NCI-H524 treated with DMSO at 0.1 percent for 48 hours (cell line): ENCODE results near the gene TXNIP.
A peak's percentile ranks its signal among the peaks of the same experiment; 100 is the strongest.
"Not testable (repeated sequence)": the region's sequence is repeated elsewhere in the genome, so short reads cannot be mapped to it uniquely, and the experiment has no call there.

Experiments used
- DNase-seq: peaks from one replicate; lab custom pipeline; 2025; lab: John Stamatoyannopoulos, UW

Gene TXNIP

DNA sequence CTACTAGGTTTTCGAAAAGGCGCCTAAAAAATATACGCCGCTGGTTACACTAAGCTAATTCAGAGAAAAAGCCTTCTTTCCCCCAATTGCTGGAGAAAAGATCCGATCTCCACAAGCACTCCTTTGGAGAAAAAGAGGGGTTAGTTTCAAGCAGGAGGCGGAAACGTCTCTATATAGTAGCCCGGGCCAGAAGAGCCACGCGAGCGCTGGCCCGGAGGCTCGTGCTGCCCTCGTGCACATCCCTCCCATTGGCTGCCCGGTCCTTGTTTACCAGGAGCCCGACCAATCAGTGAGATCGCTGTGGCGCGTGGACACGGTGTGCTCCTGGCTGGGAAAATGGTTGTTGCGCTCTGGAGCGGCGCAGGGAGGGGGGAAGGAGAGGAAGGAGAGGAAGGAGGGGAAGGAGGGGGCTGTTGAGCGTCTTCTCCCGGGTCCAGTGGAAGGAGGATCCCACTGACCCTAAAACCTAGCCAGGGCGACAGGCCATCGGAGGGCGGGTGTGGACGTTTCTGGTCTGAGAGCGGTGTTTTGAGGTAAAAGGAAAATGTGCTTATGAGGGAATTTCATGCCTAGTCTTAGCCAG, at the start of gene TXNIP:
TSS of gene TXNIP (minus strand) at position 147 of the 583 bp plus-strand sequence. CDS start 313 bp downstream, outside the sequence.
- DNase-seq: peak; percentile 95

DNA sequence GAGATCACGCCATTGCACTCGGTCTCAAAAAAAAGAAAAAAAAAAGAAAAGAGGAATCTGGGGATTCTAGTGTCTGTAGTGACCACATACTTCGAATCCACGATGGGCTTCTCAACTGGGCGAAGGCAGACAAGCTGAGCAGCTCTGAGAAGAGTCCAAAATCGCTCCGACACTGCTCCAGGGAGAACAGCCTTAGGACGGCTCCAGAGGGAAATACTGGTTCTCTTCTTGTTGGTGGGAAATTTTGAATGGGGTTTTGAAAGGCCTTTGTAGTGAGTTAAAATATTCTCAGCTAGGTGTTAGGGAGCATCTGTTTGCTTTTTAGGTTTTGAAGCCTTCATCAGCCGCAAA, 43.4 kb upstream of the TXNIP start:
- no peak for DNase-seq

- peak; percentile 52 for DNase-seq
Measured at GRCh38 chr1:146036965-146037646, 40.7 kb upstream of the TXNIP start.

GRCh38 chr1:146036241-146036964, 40.0 kb upstream of the TXNIP start:
- DNase-seq: peak; percentile 52

GRCh38 chr1:146035048-146035423, 38.7 kb upstream of the TXNIP start:
- no peak for DNase-seq

GRCh38 chr1:146032631-146033219, 36.3 kb upstream of the TXNIP start:
- peak; percentile 28 for DNase-seq

- DNase-seq: no peak
Measured at GRCh38 chr1:146031476-146031875, 35.1 kb upstream of the TXNIP start.

DNA sequence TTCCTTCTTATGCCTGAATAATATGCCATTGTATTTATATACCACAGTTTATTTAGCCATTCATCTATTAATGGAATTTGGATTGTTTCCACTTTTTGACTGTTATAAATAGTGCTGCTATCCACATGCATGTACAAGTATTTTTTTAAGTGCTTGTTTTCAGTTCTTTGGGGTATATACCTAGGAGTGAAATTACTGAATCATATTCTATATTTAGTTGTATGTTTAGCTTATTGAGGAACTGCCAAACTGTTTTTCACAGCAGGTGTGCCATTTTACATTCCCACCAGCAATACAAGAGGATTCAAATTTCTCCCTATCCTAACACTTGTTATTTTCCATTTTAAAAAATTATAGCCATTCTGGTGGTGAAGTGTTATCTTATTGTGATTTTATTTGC, 32.7 kb upstream of the TXNIP start:
- DNase-seq: no peak

- not testable (repeated sequence) for DNase-seq
Measured at GRCh38 chr1:146026650-146027049, 30.3 kb upstream of the TXNIP start.

DNA sequence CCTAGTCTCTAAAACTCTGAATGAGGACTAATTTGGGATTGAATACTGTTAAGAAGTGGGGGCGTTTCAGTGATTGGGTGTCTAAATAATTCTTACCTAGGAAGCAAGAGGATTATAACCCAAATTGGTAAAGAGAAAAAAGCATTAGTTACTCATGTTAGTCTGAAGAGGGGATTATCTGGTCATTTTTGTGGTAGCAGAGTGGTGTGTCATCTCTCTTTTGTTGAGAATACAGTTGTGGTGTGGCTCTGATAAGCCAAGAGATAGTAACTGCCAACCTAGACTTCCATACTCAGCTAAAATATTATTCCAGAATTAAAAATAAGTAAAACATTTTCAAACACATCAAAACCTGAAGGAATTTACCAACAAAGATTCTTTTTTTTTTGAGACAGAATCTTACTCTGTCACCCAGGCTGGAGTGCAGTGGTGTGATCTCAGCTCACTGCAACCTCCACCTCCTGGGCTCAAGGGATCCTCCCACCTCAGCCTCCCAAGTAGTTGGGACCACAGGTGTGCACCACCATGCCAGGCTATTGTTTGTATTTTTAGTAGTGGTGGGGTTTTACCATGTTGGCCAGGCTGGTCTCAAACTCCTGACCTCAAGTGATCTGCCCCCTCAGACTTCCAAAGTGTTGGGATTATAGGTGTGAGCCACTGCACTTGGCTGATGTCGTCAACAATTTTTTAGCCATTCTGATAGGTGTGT, 29.6 kb upstream of the TXNIP start:
- not testable (repeated sequence) for DNase-seq

GRCh38 chr1:146022403-146023127, 26.2 kb upstream of the TXNIP start:
- DNase-seq: no peak

- DNase-seq: no peak
Measured at GRCh38 chr1:146021622-146022402, 25.4 kb upstream of the TXNIP start, which contains the start of gene HJV. TSS of gene HJV (minus strand) at chr1:146021735. CDS start at chr1:146020231, 1,504 bp downstream.

GRCh38 chr1:146021050-146021445, 24.7 kb upstream of the TXNIP start:
- DNase-seq: no peak

GRCh38 chr1:146020058-146021049, 24.0 kb upstream of the TXNIP start:
- no peak for DNase-seq

DNA sequence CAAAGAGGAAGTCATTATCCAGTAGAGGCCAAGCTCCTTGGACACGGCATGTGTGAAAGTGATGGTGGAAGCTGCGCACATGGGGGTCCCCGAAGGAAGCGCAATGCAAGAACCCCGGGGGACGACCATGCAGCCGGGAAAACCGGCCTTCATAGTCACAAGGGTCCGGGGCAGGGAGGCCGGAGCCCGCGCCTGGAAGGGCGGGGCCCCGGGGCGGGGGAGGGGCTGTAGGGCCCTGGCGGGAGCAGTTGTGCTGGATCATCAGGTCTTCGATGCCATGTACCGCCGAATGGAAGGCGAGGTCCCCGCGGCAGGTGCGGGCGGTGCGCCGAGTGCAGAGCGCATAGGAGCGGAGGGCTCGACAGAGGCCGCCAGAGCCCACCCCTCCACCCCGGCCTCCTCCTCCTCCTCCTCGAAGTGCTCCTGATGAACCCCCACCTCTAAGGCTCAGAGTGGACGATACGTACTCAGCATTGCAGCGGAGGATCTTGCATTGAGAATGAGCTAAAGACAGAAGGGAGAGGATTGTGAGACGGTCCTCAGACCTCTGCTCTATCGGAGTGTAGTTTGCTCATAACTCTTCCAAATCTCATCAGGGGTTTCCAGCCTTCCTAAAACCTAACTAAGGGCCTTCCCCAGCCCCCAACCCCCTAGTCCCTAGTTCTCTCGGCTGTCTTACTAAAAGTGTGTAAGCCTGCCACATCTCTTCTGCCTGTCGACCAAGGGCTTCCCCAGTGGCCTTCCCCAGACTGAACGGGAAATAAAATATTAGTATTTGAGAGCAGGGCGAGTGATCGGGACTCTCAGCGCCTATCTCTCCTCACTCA, 23.1 kb upstream of the TXNIP start:
- DNase-seq: no peak

- no peak for DNase-seq
Measured at GRCh38 chr1:146016891-146017290, 20.5 kb upstream of the TXNIP start.

GRCh38 chr1:146013559-146013922, 17.2 kb upstream of the TXNIP start:
- DNase-seq: no peak

- no peak for DNase-seq
Measured at GRCh38 chr1:146012703-146013558, 16.6 kb upstream of the TXNIP start.
